ENCODE results near the gene CHD6.

The CHD6 gene

GRCh38 chr20:41510847-41511450 lies 107.2 kb downstream of the CHD6 start (continued):
- TF ChIP-seq POU6F1 (CRISPR knock-in tag; IDR thresholded peaks at IDR 0.05; ENCODE audit: borderline replicate concordance, low read depth), result no peak

- no peak for ATAC-seq
- TF ChIP-seq ESRRG (CRISPR knock-in tag; IDR thresholded peaks at IDR 0.05), result no peak
- no peak for TF ChIP-seq TCF4 (CRISPR knock-in tag; IDR thresholded peaks at IDR 0.05; ENCODE audit: borderline replicate concordance)
- TF ChIP-seq ZNF8 (CRISPR knock-in tag; IDR thresholded peaks at IDR 0.05), result no peak
- TF ChIP-seq ZFP30 (CRISPR knock-in tag; IDR thresholded peaks at IDR 0.05), result no peak
- no peak for TF ChIP-seq TOX (CRISPR knock-in tag; IDR thresholded peaks at IDR 0.05; ENCODE audit: borderline replicate concordance)
These were observed 108.0 kb downstream of the CHD6 start for GRCh38 chr20:41510224-41510623.

GRCh38 chr20:41509316-41510200 lies 108.6 kb downstream of the CHD6 start:
- no peak for ATAC-seq
- TF ChIP-seq PPARA (CRISPR knock-in tag; IDR thresholded peaks at IDR 0.05; ENCODE audit: borderline replicate concordance) (no peak), ISL1 (CRISPR knock-in tag; IDR thresholded peaks at IDR 0.05) (no peak), CREB5 (CRISPR knock-in tag; IDR thresholded peaks at IDR 0.05; ENCODE audit: low read depth) (no peak), ZFP30 (CRISPR knock-in tag; IDR thresholded peaks at IDR 0.05) (no peak), TOX (CRISPR knock-in tag; IDR thresholded peaks at IDR 0.05; ENCODE audit: borderline replicate concordance) (no peak), OSR1 (CRISPR knock-in tag; IDR thresholded peaks at IDR 0.05) (no peak), CSDC2 (CRISPR knock-in tag; IDR thresholded peaks at IDR 0.05) (no peak), GLIS3 (CRISPR knock-in tag; IDR thresholded peaks at IDR 0.05) (no peak), ZNF8 (CRISPR knock-in tag; IDR thresholded peaks at IDR 0.05) (no peak), POU6F1 (CRISPR knock-in tag; IDR thresholded peaks at IDR 0.05; ENCODE audit: borderline replicate concordance, low read depth) (no peak), ZNF70 (CRISPR knock-in tag; IDR thresholded peaks at IDR 0.05) (no peak), BACH2 (CRISPR knock-in tag; IDR thresholded peaks at IDR 0.05; ENCODE audit: borderline replicate concordance) (no peak), ZFP3 (CRISPR knock-in tag; IDR thresholded peaks at IDR 0.05) (no peak), CSRNP3 (CRISPR knock-in tag; IDR thresholded peaks at IDR 0.05) (no peak), RARB (CRISPR knock-in tag; IDR thresholded peaks at IDR 0.05) (no peak), PATZ1 (CRISPR knock-in tag; IDR thresholded peaks at IDR 0.05; ENCODE audit: borderline replicate concordance) (no peak), ESRRG (CRISPR knock-in tag; IDR thresholded peaks at IDR 0.05) (no peak), ARNTL (CRISPR knock-in tag; IDR thresholded peaks at IDR 0.05; ENCODE audit: borderline replicate concordance, low read depth) (no peak), ZNF565 (CRISPR knock-in tag; conservative IDR thresholded peaks at IDR 0.05; ENCODE audit: low read depth) (no peak), TCF4 (CRISPR knock-in tag; IDR thresholded peaks at IDR 0.05; ENCODE audit: borderline replicate concordance) (no peak)
